B cell (primary cell): ENCODE measurements around the gene APCDD1L.

Source experiments
- CTCF ChIP-seq: fragments of 200-600 bp; IDR thresholded peaks from one replicate; pipeline ENCODE4 v1.8.0; 2022; ENCODE audit warnings: antibody characterized with exemption, mild to moderate bottlenecking
- EZH2 ChIP-seq: IDR thresholded peaks from 2 replicates; pipeline ENCODE4 v1.6.1; 2012; ENCODE audit warnings: borderline replicate concordance, low read depth, mild to moderate bottlenecking, moderate library complexity, low read length; ENCODE audit not compliant: insufficient read depth, poor library complexity, severe bottlenecking

DNA sequence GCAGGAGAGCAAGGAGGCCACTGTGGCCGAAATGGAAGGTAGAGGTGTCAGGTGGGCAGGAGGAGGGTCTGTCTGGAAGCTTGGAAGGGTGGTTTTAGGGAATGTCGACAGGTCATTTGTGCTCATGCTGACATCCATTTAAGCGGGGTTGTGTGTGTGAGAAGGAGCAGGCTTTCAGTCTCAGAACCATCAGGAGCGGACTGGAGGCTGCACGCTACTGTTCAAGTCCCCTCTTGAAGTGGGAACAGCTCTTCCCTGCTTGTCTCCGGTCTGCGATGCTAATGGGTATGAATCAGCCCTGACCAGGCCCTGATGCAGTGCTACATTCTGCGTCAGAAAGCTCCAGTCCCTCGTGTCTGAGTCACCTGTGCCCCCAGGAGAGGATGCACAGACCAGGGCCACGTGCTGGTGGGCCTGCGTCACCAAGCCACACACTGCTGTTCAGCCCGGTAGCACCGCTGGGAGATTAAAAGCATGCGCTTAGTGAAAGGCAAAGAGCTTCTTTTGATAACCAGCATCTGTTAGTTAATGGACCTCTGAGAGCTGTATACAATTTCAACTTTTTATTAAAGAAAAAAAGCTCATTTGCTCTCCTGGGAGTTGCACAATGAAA, 58.0 kb downstream of the APCDD1L start:
- TF ChIP-seq CTCF (no peak), EZH2 (no peak)
